Vagina (tissue), 2 donors: ENCODE measurements around the gene CPNE8. TPM values are rescaled to one million over a fixed set of nuclear protein-coding genes. Genes with fewer than 3 reads are reported as not detected.

ENCODE experiments used
- DNase-seq, 2 donors: peaks; one replicate each; pipeline ENCODE4 v3.0.0-alpha.2; 2017; ENCODE audit errors: extremely low spot score in 2 of 2
- H3K27ac ChIP-seq: fragments of 200-600 bp; sonication (generic); one replicate; pipeline ENCODE4 v1.5.1; 2019
- H3K27me3 ChIP-seq: fragments of 200-600 bp; sonication (generic); one replicate; pipeline ENCODE4 v1.5.1; 2019
- H3K36me3 ChIP-seq, 2 donors: fragments of 200-600 bp; sonication (generic); one replicate each; pipeline ENCODE4 v1.5.1; 2017 to 2019
- H3K4me1 ChIP-seq: fragments of 200-600 bp; sonication (generic); one replicate; pipeline ENCODE4 v1.5.1; 2019
- H3K4me3 ChIP-seq, 2 donors: fragments of 200-600 bp; sonication (generic); 1 replicate in 1 of 2; 2 replicates in 1 of 2; pipeline ENCODE4 v1.5.1; 2016 to 2019
- H3K9me3 ChIP-seq: fragments of 200-600 bp; sonication (generic); one replicate; pipeline ENCODE4 v1.5.1; 2019
- CTCF ChIP-seq, 3 experiments: fragments of 450-650 bp in 2 of 3; fragments of 200-600 bp in 1 of 3; sonication (generic) in 1 of 3; IDR thresholded peaks; one replicate each; pipeline ENCODE4 v1.5.1; 2017 to 2019; ENCODE audit warnings: antibody characterized with exemption in 3 of 3, mild to moderate bottlenecking in 2 of 3, moderate library complexity in 2 of 3
- POLR2A ChIP-seq, 2 donors: fragments of 450-650 bp; IDR thresholded peaks; one replicate each; pipeline ENCODE4 v1.6.1; 2017; ENCODE audit warnings: antibody characterized with exemption in 2 of 2, mild to moderate bottlenecking in 2 of 2, moderate library complexity in 2 of 2
- POLR2AphosphoS5 ChIP-seq, 2 donors: sonication (generic); formaldehyde crosslinking; IDR thresholded peaks; one replicate each; pipeline ENCODE4 v1.9.0; 2017; ENCODE audit warnings: antibody characterized with exemption in 2 of 2, mild to moderate bottlenecking in 2 of 2, low read depth in 1 of 2; ENCODE audit not compliant: insufficient read depth in 1 of 2
- intact Hi-C: fragments of 100-400 bp; cut with DNase I; formaldehyde crosslinking; loops from one replicate; pipeline ENCODE4 v1.15.1; 2023
- total RNA-seq: library from RNA; depleted of rRNA; stranded (reverse); fragments of >200 nt; gene quantifications from one replicate; pipeline ENCODE4 v1.2.3, GENCODE V29; 2016

Gene CPNE8
- total RNA-seq, 1 donor from 2014 or later: 15.0 TPM

GRCh38 chr12:38785381-38785780 is 120.0 kb downstream of the CPNE8 start:
- Histone ChIP-seq H3K27ac (no peak overlapping the region), H3K4me3 (no peak overlapping the region), H3K9me3 (no peaks in the 10 kb centered on the region), H3K4me1 (no peaks in the 10 kb centered on the region), H3K27me3 (no peaks in the 10 kb centered on the region), H3K36me3 (no peaks in the 10 kb centered on the region)
- TF ChIP-seq CTCF (IDR thresholded peaks at IDR 0.05) (no peak), POLR2A (IDR thresholded peaks at IDR 0.05) (no peak), POLR2AphosphoS5 (IDR thresholded peaks at IDR 0.05; ENCODE audit: insufficient read depth in 1 of 2, low read depth in 1 of 2) (no peak)
- intact Hi-C loops: no loop called here
- DNase-seq: no peak

- H3K27ac ChIP-seq: no peak overlapping the region
- H3K9me3 ChIP-seq: no peaks in the 10 kb centered on the region
- H3K4me3 ChIP-seq: no peak overlapping the region
- no peak for DNase-seq
- H3K36me3 ChIP-seq: no peaks in the 10 kb centered on the region
- no peaks in the 10 kb centered on the region for H3K4me1 ChIP-seq
- H3K27me3 ChIP-seq: no peaks in the 10 kb centered on the region
- intact Hi-C loops: no loop called here
- no peak for TF ChIP-seq POLR2AphosphoS5 (IDR thresholded peaks at IDR 0.05; ENCODE audit: insufficient read depth in 1 of 2, low read depth in 1 of 2)
- TF ChIP-seq CTCF (IDR thresholded peaks at IDR 0.05): no peak
- TF ChIP-seq POLR2A (IDR thresholded peaks at IDR 0.05): no peak
Measured at GRCh38 chr12:38783304-38783703, 122.1 kb downstream of the CPNE8 start.

- TF ChIP-seq POLR2AphosphoS5 (IDR thresholded peaks at IDR 0.05; ENCODE audit: insufficient read depth in 1 of 2, low read depth in 1 of 2) (no peak), POLR2A (IDR thresholded peaks at IDR 0.05) (no peak)
- no peaks in the 10 kb centered on the region for H3K9me3 ChIP-seq
- intact Hi-C loops: no loop called here
- no peak overlapping the region for H3K27ac ChIP-seq
- H3K27me3 ChIP-seq: no peaks in the 10 kb centered on the region
- H3K36me3 ChIP-seq: no peaks in the 10 kb centered on the region
- no peak for DNase-seq
- H3K4me1 ChIP-seq: no peaks in the 10 kb centered on the region
- H3K4me3 ChIP-seq: no peak overlapping the region
Measured at GRCh38 chr12:38782359-38782758, 123.0 kb downstream of the CPNE8 start.

GRCh38 chr12:38776647-38777046 is 128.7 kb downstream of the CPNE8 start:
- Histone ChIP-seq H3K9me3 (no peaks in the 10 kb centered on the region), H3K4me3 (no peak overlapping the region), H3K4me1 (no peaks in the 10 kb centered on the region), H3K27me3 (no peaks in the 10 kb centered on the region), H3K27ac (no peak overlapping the region), H3K36me3 (no peaks in the 10 kb centered on the region)
- no peak for DNase-seq
- intact Hi-C loops: no loop called here
- TF ChIP-seq CTCF (IDR thresholded peaks at IDR 0.05) (no peak), POLR2A (IDR thresholded peaks at IDR 0.05) (no peak), POLR2AphosphoS5 (IDR thresholded peaks at IDR 0.05; ENCODE audit: insufficient read depth in 1 of 2, low read depth in 1 of 2) (no peak)

GRCh38 chr12:38775457-38775856 is 129.9 kb downstream of the CPNE8 start:
- intact Hi-C loops: no loop called here
- H3K27ac ChIP-seq: no peak overlapping the region
- no peaks in the 10 kb centered on the region for H3K4me1 ChIP-seq
- H3K9me3 ChIP-seq: no peaks in the 10 kb centered on the region
- H3K27me3 ChIP-seq: no peaks in the 10 kb centered on the region
- no peak for DNase-seq
- TF ChIP-seq CTCF (IDR thresholded peaks at IDR 0.05) (no peak), POLR2AphosphoS5 (IDR thresholded peaks at IDR 0.05; ENCODE audit: insufficient read depth in 1 of 2, low read depth in 1 of 2) (no peak), POLR2A (IDR thresholded peaks at IDR 0.05) (no peak)
- H3K4me3 ChIP-seq: no peak overlapping the region
- no peaks in the 10 kb centered on the region for H3K36me3 ChIP-seq
